Vagina (tissue), 2 donors: ENCODE results near the gene NUP43. TPM values are rescaled to one million over a fixed set of nuclear protein-coding genes. Genes with fewer than 3 reads are reported as not detected.

Experiments
- DNase-seq, 2 donors: peaks; one replicate each; pipeline ENCODE4 v3.0.0-alpha.2; 2017; ENCODE audit errors: extremely low spot score in 2 of 2
- H3K27ac ChIP-seq: fragments of 200-600 bp; sonication (generic); one replicate; pipeline ENCODE4 v1.5.1; 2019
- H3K27me3 ChIP-seq: fragments of 200-600 bp; sonication (generic); one replicate; pipeline ENCODE4 v1.5.1; 2019
- H3K36me3 ChIP-seq, 2 donors: fragments of 200-600 bp; sonication (generic); one replicate each; pipeline ENCODE4 v1.5.1; 2017 to 2019
- H3K4me1 ChIP-seq: fragments of 200-600 bp; sonication (generic); one replicate; pipeline ENCODE4 v1.5.1; 2019
- H3K4me3 ChIP-seq, 2 donors: fragments of 200-600 bp; sonication (generic); 1 replicate in 1 of 2; 2 replicates in 1 of 2; pipeline ENCODE4 v1.5.1; 2016 to 2019
- H3K9me3 ChIP-seq: fragments of 200-600 bp; sonication (generic); one replicate; pipeline ENCODE4 v1.5.1; 2019
- POLR2A ChIP-seq, 2 donors: fragments of 450-650 bp; IDR thresholded peaks; one replicate each; pipeline ENCODE4 v1.6.1; 2017; ENCODE audit warnings: antibody characterized with exemption in 2 of 2, mild to moderate bottlenecking in 2 of 2, moderate library complexity in 2 of 2
- POLR2AphosphoS5 ChIP-seq, 2 donors: sonication (generic); formaldehyde crosslinking; IDR thresholded peaks; one replicate each; pipeline ENCODE4 v1.9.0; 2017; ENCODE audit warnings: antibody characterized with exemption in 2 of 2, mild to moderate bottlenecking in 2 of 2, low read depth in 1 of 2; ENCODE audit not compliant: insufficient read depth in 1 of 2
- intact Hi-C: fragments of 100-400 bp; cut with DNase I; formaldehyde crosslinking; loops from one replicate; pipeline ENCODE4 v1.15.1; 2023
- total RNA-seq: library from RNA; depleted of rRNA; stranded (reverse); fragments of >200 nt; gene quantifications from one replicate; pipeline ENCODE4 v1.2.3, GENCODE V29; 2016
- TF ChIP-seq, protein P1 (sequence below), 3 experiments: fragments of 450-650 bp in 2 of 3; fragments of 200-600 bp in 1 of 3; sonication (generic) in 1 of 3; IDR thresholded peaks; one replicate each; pipeline ENCODE4 v1.5.1; 2017 to 2019; ENCODE audit warnings: antibody characterized with exemption in 3 of 3, mild to moderate bottlenecking in 2 of 3, moderate library complexity in 2 of 3

NUP43 gene
- total RNA-seq, 1 donor from 2014 or later = 25.0 TPM

DNA sequence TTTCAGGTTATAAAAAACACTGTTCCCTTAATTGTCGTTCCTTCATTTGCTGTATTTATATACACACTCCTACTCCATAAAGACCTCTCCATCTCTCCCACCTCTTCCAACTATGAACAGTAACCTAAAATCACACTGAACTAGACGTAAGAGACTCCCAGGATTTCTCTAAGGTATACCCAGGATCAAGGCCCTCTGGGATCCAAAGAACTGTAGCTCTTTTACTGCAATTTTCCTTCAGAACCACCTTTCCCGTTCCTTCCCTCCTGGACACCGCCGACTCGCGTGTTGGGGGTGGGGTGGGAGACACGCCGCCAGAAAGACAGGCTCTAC, 29.1 kb downstream of the NUP43 start:
- H3K36me3 ChIP-seq = no peaks in the 10 kb centered on the region
- H3K4me3 ChIP-seq = peak overlapping the region; percentile 54 to 68
- peak overlapping the region; percentile 95 for H3K27ac ChIP-seq
- H3K4me1 ChIP-seq = peaks cover 33% of the 10 kb centered on the region
- TF ChIP-seq POLR2A (IDR thresholded peaks at IDR 0.05) (no peak), POLR2AphosphoS5 (IDR thresholded peaks at IDR 0.05; ENCODE audit: insufficient read depth in 1 of 2, low read depth in 1 of 2) (no peak)
- TF ChIP-seq, protein P1, sequence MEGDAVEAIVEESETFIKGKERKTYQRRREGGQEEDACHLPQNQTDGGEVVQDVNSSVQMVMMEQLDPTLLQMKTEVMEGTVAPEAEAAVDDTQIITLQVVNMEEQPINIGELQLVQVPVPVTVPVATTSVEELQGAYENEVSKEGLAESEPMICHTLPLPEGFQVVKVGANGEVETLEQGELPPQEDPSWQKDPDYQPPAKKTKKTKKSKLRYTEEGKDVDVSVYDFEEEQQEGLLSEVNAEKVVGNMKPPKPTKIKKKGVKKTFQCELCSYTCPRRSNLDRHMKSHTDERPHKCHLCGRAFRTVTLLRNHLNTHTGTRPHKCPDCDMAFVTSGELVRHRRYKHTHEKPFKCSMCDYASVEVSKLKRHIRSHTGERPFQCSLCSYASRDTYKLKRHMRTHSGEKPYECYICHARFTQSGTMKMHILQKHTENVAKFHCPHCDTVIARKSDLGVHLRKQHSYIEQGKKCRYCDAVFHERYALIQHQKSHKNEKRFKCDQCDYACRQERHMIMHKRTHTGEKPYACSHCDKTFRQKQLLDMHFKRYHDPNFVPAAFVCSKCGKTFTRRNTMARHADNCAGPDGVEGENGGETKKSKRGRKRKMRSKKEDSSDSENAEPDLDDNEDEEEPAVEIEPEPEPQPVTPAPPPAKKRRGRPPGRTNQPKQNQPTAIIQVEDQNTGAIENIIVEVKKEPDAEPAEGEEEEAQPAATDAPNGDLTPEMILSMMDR (IDR thresholded peaks at IDR 0.05) = no peak
- intact Hi-C loops = no loop called here
- H3K9me3 ChIP-seq = no peaks in the 10 kb centered on the region
- no peaks in the 10 kb centered on the region for H3K27me3 ChIP-seq
- DNase-seq = no peak

DNA sequence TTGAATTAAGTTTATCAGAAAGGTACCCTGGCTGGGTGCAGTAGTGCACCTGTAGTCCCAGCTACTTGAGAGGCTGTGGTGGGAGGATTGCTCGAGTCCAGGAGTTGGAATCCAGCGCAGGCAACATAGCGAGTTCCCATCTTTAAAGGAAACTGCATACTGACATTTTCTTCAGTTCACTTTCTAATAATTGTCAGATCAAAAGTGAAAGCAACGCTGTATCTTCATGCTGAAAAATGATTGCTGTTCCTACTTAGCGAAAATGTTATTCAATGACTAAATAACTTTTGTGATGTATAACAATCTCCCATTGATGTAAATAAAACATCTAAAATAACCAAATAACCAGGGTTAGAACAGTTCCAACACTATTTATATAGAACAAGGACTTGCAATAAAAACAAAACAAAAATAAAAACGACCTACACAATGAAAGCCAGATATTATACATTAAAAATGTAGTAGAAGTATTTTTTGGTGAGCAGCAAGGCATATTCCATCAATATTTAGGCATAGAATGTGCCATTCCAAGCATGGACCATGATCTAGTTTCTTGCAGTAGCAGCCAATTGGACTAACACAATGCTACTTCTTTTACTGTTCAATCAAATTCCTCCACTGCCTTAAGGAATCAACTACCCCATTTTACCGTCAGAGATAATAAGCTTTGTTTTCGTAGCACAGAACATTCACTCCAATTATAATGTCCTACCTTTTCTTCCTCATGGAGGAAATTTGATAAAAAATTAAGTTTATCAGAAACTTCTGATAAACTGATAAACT, 30.0 kb downstream of the NUP43 start:
- H3K27ac ChIP-seq = peak overlapping the region; percentile 95
- TF ChIP-seq POLR2AphosphoS5 (IDR thresholded peaks at IDR 0.05; ENCODE audit: insufficient read depth in 1 of 2, low read depth in 1 of 2) (no peak), POLR2A (IDR thresholded peaks at IDR 0.05) (no peak)
- TF ChIP-seq, protein P1 (IDR thresholded peaks at IDR 0.05) = no peak
- intact Hi-C loops = no loop called here

DNA sequence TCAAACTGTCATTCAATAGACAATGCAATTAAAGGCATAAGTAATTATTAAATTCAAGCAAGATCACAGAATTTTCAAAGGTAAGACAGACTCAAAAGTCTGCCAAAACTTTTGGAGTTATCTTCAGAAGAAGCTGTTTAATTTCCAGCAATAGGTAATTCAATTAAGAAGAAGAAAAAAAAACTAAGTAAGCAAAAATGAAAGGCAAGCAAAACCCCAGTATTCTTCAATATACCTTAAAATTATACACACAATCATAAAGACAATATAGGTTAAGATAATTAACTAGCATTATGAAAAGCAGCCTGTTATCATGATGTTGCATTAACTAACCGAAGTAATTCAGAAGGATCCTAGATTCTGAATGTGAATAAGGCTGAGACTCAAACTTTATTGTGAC, 31.9 kb downstream of the NUP43 start:
- H3K27ac ChIP-seq = no peak overlapping the region
- no peak for TF ChIP-seq POLR2A (IDR thresholded peaks at IDR 0.05)
- TF ChIP-seq, protein P1 (IDR thresholded peaks at IDR 0.05) = no peak
- no peaks in the 10 kb centered on the region for H3K9me3 ChIP-seq
- no peaks in the 10 kb centered on the region for H3K27me3 ChIP-seq
- H3K4me3 ChIP-seq = no peak overlapping the region
- no peak for DNase-seq
- intact Hi-C loops = no loop called here
- no peaks in the 10 kb centered on the region for H3K36me3 ChIP-seq
- H3K4me1 ChIP-seq = peaks cover 56% of the 10 kb centered on the region

More for the DNA sequence above, 30.0 kb downstream of the NUP43 start:
- peak overlapping the region; percentile 54 to 68 for H3K4me3 ChIP-seq
- no peaks in the 10 kb centered on the region for H3K9me3 ChIP-seq
- H3K36me3 ChIP-seq = no peaks in the 10 kb centered on the region
- no peaks in the 10 kb centered on the region for H3K27me3 ChIP-seq
- DNase-seq = no peak
- H3K4me1 ChIP-seq = peaks cover 37% of the 10 kb centered on the region

DNA sequence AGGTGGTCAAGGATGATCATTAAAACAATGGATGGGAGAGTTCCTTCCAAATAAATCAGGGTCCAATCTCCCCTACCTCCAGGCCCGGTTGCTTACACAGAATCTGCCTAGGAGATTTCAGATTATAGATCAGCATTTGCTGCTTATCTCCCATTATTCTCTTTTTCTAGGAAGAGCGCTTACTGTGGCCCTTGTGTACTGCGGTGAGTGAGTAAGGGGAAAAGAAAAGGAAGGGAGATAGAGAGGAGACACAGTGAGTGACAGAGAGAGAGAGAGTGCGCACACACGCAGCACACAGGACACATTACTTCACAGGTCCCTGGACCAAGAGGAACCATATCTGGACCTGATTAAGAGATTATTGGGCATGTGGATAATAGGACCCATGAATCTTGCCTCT, 34.6 kb downstream of the NUP43 start:
- Histone ChIP-seq H3K4me1 (peaks cover 66% of the 10 kb centered on the region), H3K27ac (no peak overlapping the region), H3K9me3 (no peaks in the 10 kb centered on the region), H3K4me3 (no peak overlapping the region), H3K27me3 (no peaks in the 10 kb centered on the region), H3K36me3 (no peaks in the 10 kb centered on the region)
- intact Hi-C loops = no loop called here
- TF ChIP-seq, protein P1 (IDR thresholded peaks at IDR 0.05) = no peak
- TF ChIP-seq POLR2AphosphoS5 (IDR thresholded peaks at IDR 0.05; ENCODE audit: insufficient read depth in 1 of 2, low read depth in 1 of 2) = no peak
- no peak for TF ChIP-seq POLR2A (IDR thresholded peaks at IDR 0.05)
- no peak for DNase-seq

DNA sequence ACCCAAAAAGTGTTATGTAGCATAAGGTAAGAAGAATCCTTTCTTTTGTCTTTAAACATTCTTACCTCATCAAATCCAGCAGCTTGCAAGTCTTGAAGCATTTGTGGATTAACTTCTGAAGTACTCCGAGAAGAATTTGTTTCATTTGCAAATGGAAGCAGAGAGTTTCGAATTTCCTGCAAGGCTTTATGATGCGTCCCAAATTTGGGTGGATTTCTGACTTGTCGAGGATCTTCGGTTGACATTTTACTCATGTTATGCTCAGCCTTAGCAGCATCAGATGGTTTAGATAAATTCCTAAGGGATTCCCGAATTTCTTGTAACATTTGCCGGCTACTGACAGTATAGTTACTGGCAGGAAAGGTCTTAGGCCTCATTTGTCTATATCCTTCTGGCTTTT, 44.6 kb downstream of the NUP43 start:
- Histone ChIP-seq H3K27ac (no peak overlapping the region), H3K4me3 (no peak overlapping the region), H3K36me3 (no peaks in the 10 kb centered on the region), H3K27me3 (no peaks in the 10 kb centered on the region), H3K4me1 (peaks cover 66% of the 10 kb centered on the region), H3K9me3 (no peaks in the 10 kb centered on the region)
- DNase-seq = no peak
- TF ChIP-seq, protein P1 (IDR thresholded peaks at IDR 0.05) = no peak
- TF ChIP-seq POLR2AphosphoS5 (IDR thresholded peaks at IDR 0.05; ENCODE audit: insufficient read depth in 1 of 2, low read depth in 1 of 2) = no peak
- intact Hi-C loops = no loop called here
